ENCODE results near the gene NKX2-4. TPM values are rescaled to one million over a fixed set of nuclear protein-coding genes. Genes with fewer than 3 reads are reported as not detected.

The NKX2-4 gene
- total RNA-seq, 2 donors from 2014 or later: not detected

GRCh38 chr20:21391972-21392352 lies 5.4 kb downstream of the NKX2-4 start:
- intact Hi-C loops (cut with DNase I): no loop called here
- Histone ChIP-seq H3K9me3 (no peaks in the 10 kb centered on the region), H3K4me1 (peaks cover 4% of the 10 kb centered on the region), H3K36me3 (no peaks in the 10 kb centered on the region), H3K27me3 (peaks cover 52% of the 10 kb centered on the region), H3K4me3 (no peak overlapping the region), H3K27ac (no peak overlapping the region), H3K9ac (ENCODE audit: low read depth in 2 of 2, low read length in 2 of 2) (no peak overlapping the region)
- DNase-seq: no peak
- TF ChIP-seq CTCF (IDR thresholded peaks at IDR 0.05): no peak

- no peak overlapping the region for H3K9ac ChIP-seq (ENCODE audit: low read depth in 2 of 2, low read length in 2 of 2)
- TF ChIP-seq CTCF (IDR thresholded peaks at IDR 0.05): no peak
- no peak for DNase-seq
- peaks cover 3% of the 10 kb centered on the region for H3K4me1 ChIP-seq
- H3K27me3 ChIP-seq: peaks cover 46% of the 10 kb centered on the region
- H3K27ac ChIP-seq: no peak overlapping the region
- H3K4me3 ChIP-seq: no peak overlapping the region
- H3K9me3 ChIP-seq: no peaks in the 10 kb centered on the region
- intact Hi-C loops (cut with DNase I): no loop called here
- no peaks in the 10 kb centered on the region for H3K36me3 ChIP-seq
Observed at GRCh38 chr20:21391185-21391971, 5.9 kb downstream of the NKX2-4 start.

- intact Hi-C loops (cut with DNase I): no loop called here
- no peak overlapping the region for H3K27ac ChIP-seq
- DNase-seq: no peak
- peaks cover 40% of the 10 kb centered on the region for H3K27me3 ChIP-seq
- H3K4me1 ChIP-seq: no peaks in the 10 kb centered on the region
- no peak overlapping the region for H3K9ac ChIP-seq (ENCODE audit: low read depth in 2 of 2, low read length in 2 of 2)
- no peak overlapping the region for H3K4me3 ChIP-seq
- no peaks in the 10 kb centered on the region for H3K36me3 ChIP-seq
- H3K9me3 ChIP-seq: no peaks in the 10 kb centered on the region
- TF ChIP-seq CTCF (IDR thresholded peaks at IDR 0.05): no peak
Observed at GRCh38 chr20:21390768-21391167, 6.6 kb downstream of the NKX2-4 start.

GRCh38 chr20:21389368-21389767 lies 8.0 kb downstream of the NKX2-4 start:
- no peak for TF ChIP-seq CTCF (IDR thresholded peaks at IDR 0.05)
- H3K27ac ChIP-seq: no peak overlapping the region
- H3K27me3 ChIP-seq: peaks cover 28% of the 10 kb centered on the region
- DNase-seq: no peak
- no peaks in the 10 kb centered on the region for H3K36me3 ChIP-seq
- H3K9ac ChIP-seq (ENCODE audit: low read depth in 2 of 2, low read length in 2 of 2): no peak overlapping the region
- H3K9me3 ChIP-seq: no peaks in the 10 kb centered on the region
- H3K4me1 ChIP-seq: no peaks in the 10 kb centered on the region
- intact Hi-C loops (cut with DNase I): no loop called here
- no peak overlapping the region for H3K4me3 ChIP-seq

GRCh38 chr20:21388566-21388965 lies 8.8 kb downstream of the NKX2-4 start:
- Histone ChIP-seq H3K27me3 (peaks cover 20% of the 10 kb centered on the region), H3K4me1 (no peaks in the 10 kb centered on the region), H3K36me3 (no peaks in the 10 kb centered on the region), H3K9ac (ENCODE audit: low read depth in 2 of 2, low read length in 2 of 2) (no peak overlapping the region), H3K4me3 (no peak overlapping the region), H3K9me3 (no peaks in the 10 kb centered on the region), H3K27ac (no peak overlapping the region)
- TF ChIP-seq CTCF (IDR thresholded peaks at IDR 0.05): no peak
- intact Hi-C loops (cut with DNase I): no loop called here
- no peak for DNase-seq
